Measurements from ENCODE around the gene PIK3R6.
A peak's percentile ranks its signal among the peaks of the same experiment; 100 is the strongest.

Gene PIK3R6

GRCh38 chr17:8791248-8791909 lies 76.1 kb downstream of the PIK3R6 start:
- no peak for DNase-seq

- no peak for DNase-seq
These were observed 77.7 kb downstream of the PIK3R6 start for GRCh38 chr17:8789743-8790142.

DNA sequence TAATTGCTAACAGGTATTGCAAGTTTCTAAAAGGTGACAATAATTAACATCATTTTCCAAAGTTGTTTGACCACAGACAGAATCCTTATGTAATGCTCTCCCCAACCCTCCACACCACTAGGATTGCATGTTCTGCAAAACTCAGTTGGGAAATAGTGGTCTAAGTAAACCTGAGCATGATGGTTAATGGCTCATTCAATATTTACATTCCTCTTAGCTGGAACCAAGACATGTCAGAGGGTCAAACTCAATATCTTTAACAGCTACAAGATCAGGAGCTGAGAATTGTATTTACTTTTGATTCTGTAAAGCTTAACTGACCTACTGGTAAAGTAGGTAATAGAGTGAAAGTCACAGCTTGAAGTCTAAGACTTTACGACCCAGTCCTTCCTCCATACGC lies 78.5 kb downstream of the PIK3R6 start:
- DNase-seq, result no peak

GRCh38 chr17:8785547-8786413 lies 81.7 kb downstream of the PIK3R6 start:
- peak; percentile 36 to 38 for DNase-seq

- no peak for DNase-seq
These were observed 85.3 kb downstream of the PIK3R6 start for GRCh38 chr17:8782176-8782575.

GRCh38 chr17:8781776-8782175 lies 85.7 kb downstream of the PIK3R6 start:
- DNase-seq, result no peak

GRCh38 chr17:8776881-8777280 lies 90.6 kb downstream of the PIK3R6 start:
- DNase-seq, result no peak

DNA sequence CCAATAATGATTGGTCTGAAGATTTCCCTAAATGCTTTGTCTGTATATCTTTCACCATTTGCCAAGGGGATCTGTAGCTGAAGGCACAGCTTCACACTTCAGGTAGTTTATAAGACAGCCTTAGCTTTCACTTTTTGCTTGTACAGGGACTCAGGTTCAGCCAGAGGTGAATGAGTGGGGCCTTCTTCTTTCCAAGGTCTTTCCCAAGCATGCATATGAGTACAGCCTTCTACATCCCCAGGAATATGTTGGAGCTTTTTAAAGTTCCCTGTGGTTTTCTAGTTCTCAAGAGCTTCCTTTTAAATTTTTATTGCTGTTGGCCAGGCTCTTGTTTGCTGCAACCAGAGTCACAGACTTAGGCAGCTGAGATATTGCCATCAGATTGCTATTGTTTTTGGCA lies 91.2 kb downstream of the PIK3R6 start:
- no peak for DNase-seq

GRCh38 chr17:8766731-8767130 lies 100.7 kb downstream of the PIK3R6 start:
- no peak for DNase-seq

DNA sequence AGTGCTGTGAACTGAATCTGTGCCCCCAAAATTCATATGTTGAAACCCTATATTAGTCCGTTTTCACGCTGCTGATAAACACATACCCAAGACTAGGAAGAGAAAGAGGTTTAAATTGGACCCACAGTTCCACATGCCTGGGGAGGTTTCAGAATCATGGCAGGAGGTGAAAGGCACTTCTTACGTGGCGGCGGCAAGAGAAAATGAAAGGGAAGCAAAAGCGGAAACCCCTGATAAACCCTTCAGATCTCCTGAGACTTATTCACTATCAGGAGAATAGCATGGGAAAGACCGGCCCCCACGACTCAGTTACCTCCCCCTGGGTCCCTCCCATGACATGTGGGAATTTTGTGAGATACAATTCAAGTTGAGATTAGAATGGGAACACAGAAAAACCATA lies 105.5 kb downstream of the PIK3R6 start:
- no peak for DNase-seq

GRCh38 chr17:8758137-8758596 lies 109.3 kb downstream of the PIK3R6 start, which contains the start of gene SPDYE4:
Gene SPDYE4 (minus strand): TSS chr17:8758546. CDS start chr17:8758382, 164 bp downstream.
- DNase-seq, result no peak

DNA sequence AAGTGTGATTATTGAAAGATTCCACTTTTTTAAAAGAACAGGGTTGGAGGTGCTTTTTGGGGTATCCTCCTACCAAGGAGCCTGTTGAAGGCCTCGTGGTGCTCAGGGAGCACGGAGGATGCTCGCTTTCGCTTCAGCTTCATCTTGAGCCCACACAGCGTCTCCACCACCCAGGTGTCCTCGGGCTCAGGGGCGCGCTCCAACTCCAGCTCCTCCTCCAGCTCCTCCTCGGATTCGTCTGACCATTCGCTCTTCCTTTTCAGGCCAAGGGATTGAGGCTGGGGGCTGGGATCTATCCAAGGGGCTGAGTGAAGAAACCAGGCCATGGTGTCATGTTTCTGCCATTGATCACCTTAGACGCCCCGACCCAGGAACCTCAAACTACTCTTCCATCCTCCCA lies 110.3 kb downstream of the PIK3R6 start:
- DNase-seq, result no peak

DNA sequence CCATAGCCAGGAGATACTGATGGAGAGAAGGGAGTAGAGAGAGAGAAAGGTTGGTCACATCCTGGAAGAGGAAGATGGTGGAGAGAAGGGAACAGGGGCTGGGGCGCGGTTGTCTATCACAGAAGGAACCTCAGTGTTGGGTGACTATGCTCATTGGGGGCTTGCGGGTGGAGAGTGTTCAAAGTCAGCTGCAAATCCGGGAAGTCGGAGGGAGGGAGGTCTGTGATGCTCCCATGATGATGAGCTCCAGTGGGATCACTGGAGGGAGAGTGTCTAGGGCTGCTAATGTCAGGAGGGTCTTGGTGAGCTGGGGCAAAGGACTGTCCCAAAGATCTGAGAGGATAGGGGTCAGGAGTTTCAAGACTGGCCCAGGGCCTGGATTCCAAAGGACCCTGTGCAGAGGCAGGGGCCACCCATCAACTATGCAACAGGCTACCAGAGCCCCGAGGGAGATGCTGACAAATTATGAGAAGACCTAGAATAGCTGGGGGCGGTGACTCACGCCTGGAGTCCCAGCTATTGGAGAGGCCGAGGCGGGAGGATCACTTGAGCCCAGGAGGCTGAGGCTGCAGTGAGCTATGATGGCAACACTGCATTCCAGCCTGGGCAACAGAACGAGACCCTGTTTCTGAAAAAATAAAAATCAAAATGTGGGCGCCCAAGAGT lies 111.8 kb downstream of the PIK3R6 start:
- no peak for DNase-seq

GRCh38 chr17:8754890-8755289 lies 112.6 kb downstream of the PIK3R6 start:
- DNase-seq, result no peak

GRCh38 chr17:8753976-8754440 lies 113.5 kb downstream of the PIK3R6 start:
- peak; percentile 12 to 50 for DNase-seq

DNA sequence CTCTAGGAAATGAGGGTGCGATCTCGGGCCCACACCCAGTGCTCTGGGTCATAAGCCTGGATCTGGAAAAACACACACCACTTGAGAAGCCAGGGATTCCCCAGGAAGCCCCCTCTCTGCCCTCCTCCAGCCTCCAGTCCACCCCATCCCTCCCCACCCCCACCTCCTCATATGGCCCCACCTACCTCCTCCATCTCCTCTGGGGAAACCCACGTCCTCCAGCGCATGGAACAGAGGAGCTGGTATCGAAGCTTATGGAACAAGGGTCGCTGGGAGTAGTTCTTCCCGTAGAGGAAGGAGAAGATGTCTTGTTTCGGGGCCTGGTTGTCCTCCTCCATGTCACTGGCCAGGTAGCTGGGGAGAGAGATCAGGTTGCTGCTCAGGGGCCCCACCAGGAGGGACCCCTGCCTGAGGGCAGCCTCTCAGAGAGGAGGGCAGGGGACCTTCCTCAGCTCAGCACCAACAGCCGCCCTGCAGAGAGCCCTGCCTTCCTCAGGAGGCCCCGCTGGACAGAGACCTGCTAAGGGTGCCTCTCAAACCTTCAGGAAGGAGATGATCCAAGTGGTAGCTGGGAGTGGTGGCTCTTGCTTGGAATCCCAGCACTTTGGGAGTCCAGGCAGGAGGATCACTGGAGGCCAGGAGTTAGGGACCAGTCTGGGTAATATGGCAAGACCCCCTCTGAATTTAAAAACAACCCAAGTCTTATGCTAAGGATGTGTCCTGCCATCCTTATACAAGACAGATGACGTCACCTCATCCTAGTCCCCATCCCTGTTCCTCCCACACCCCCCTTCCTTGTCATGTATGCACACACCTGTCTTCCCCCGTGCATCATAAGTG lies 114.1 kb downstream of the PIK3R6 start:
- DNase-seq, result no peak

Data from NCI-H2081 (cell line).